DMS153 treated with DMSO at 0.1 percent for 48 hours (cell line): ENCODE results near the gene IFNA13.
"Not testable (repeated sequence)": the region's sequence is repeated elsewhere in the genome, so short reads cannot be mapped to it uniquely, and the experiment has no call there.

Experiments used
- DNase-seq: peaks from one replicate; lab custom pipeline; 2025; ENCODE audit not compliant: unreplicated experiment; lab: John Stamatoyannopoulos, UW

IFNA13 gene

GRCh38 chr9:21367957-21368356, at the start of gene IFNA13:
Gene IFNA13, minus strand, starts transcription at chr9:21368057. Its CDS starts 47 bp downstream, at chr9:21368010.
- no peak for DNase-seq

GRCh38 chr9:21415493-21416267, 47.8 kb upstream of the IFNA13 start:
- DNase-seq: no peak

DNA sequence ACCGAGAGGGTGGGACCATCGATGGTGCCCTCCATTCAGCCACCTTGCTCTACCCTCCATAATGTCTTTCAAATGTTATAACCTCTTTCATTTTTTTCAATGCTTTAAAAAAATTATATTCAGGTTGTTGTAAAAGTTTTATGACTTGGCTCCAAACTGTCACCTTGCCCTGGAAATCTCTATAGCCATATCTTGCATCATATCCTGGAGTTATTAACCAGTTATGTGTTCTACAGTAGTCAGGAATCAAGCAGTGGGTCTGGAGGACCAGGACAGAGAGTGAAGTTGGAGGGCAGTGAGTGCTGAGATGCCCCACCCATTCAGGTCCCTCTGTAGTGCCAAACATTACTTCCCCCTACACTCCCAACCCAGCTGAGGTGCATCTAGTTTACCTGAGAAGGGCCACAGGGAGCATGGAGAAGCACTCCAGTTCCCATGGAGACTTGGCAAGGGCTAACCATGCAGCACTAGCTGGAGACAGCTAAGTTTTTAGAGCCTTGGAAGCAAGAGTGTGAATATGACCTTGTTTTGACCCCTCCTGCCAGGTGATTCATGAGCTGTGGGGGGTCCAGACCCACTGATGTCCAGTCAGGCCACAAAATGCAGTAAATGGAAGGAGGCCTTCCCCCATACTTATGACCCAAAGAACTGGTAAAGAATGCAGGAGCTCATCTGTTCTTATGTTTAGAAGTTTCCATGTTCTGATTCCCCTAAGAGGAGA, 46.5 kb upstream of the IFNA13 start:
- DNase-seq: no peak

GRCh38 chr9:21413624-21414023, 45.8 kb upstream of the IFNA13 start:
- no peak for DNase-seq

DNA sequence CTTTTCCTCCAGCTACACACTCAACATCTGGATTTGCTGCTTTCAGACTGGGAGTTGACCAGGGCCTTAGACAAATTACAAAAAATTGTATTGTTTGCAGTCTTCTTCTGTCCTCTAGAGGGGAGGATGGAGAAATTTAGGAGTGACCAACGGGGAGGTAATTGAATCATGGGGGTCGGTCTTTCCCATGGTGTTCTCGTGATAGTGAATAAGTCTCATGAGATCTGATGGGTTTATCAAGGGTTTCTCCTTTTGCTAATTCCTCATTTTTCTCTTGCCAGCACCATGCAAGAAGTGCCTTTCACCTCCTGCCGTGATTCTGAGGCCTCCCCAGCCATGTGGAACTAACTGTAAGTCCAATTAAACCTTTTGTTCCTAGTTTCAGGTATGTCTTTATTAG, 45.3 kb upstream of the IFNA13 start:
- DNase-seq: no peak

GRCh38 chr9:21412107-21412506, 44.2 kb upstream of the IFNA13 start:
- DNase-seq: no peak

DNA sequence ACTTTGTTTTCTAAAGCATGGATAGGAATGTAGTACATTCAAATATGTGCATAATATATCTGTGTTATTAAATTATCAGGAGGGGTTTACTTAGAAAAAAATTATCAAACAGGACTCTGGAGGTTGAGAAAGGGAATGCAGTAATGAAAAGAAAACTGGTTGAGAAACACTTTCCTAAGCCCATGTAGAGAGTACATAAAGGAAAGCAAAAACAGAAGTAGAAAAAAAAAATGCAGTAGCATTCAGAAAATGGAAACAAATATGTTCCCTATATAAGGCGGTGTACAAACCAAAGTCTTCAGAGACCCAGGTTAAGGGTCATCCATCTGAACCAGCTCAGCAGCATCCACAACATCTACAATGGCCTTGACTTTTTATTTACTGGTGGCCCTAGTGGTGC, 41.0 kb upstream of the IFNA13 start, which contains the start of gene IFNA8:
Gene IFNA8, plus strand, starts transcription at position 301 of the 400 bp plus-strand sequence. Its CDS starts 60 bp downstream, at position 361.
- no peak for DNase-seq

GRCh38 chr9:21404146-21404545, 36.3 kb upstream of the IFNA13 start:
- DNase-seq: no peak

DNA sequence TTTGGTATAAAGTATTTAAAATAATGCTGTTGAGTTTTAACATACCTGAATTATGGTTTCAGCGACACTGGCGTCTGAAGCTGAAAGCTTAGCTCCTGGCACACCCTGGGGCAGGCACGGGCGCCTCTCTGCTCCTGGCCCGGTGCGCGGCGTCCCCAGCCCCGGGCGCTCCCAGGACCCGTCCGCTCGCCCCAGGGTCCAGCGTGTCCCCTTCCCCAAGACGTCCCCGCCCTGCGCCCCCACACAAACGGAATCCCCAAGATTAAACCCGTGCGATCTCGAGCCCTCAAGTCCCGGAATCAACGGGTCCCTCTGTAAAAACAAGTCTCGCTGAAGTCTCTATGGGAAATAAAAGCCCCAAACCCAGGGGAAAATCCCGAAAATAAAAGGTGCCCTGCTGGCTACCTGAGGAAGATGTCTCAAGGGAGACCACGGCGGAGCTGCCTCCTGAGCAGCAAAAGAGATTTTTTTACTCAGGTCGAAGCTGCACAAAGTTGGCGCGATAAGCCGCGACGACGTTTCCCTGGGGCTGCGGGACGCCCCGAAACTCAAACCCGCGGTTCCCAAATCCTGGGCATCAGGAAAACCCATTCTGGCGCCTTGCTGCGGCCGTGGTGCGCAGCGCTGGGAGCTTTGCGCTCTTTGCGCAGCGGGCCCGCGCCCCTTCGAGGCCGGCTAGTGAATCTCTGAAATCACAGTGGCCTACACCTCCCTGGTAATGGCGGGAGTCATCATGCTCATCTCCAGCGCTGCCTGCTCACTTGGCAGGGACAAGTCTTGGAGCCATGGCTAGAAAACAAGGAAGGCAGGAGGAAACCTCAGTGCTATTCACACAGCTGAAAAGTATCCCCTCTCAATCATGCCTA, 34.8 kb upstream of the IFNA13 start:
- DNase-seq: no peak

DNA sequence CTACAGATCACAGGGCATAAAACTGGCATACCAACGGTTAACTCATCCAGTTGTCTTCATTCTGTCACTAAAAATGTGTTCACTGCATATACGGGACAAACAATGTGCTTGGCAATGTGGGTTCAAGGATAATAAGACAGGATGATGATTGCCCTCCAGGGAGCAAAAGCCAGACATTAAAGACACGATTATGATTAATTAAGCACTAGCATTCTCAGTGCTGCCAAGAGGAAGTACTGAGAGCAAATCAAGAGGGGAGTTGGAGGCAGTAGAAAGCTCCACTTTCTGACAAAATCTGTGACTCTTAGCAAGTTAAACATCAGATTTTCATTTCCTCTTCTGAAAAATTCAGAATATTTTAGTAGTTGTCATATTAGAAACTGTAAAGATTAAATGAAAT, 32.1 kb upstream of the IFNA13 start:
- no peak for DNase-seq

GRCh38 chr9:21398955-21399489, 31.2 kb upstream of the IFNA13 start:
- no peak for DNase-seq

DNA sequence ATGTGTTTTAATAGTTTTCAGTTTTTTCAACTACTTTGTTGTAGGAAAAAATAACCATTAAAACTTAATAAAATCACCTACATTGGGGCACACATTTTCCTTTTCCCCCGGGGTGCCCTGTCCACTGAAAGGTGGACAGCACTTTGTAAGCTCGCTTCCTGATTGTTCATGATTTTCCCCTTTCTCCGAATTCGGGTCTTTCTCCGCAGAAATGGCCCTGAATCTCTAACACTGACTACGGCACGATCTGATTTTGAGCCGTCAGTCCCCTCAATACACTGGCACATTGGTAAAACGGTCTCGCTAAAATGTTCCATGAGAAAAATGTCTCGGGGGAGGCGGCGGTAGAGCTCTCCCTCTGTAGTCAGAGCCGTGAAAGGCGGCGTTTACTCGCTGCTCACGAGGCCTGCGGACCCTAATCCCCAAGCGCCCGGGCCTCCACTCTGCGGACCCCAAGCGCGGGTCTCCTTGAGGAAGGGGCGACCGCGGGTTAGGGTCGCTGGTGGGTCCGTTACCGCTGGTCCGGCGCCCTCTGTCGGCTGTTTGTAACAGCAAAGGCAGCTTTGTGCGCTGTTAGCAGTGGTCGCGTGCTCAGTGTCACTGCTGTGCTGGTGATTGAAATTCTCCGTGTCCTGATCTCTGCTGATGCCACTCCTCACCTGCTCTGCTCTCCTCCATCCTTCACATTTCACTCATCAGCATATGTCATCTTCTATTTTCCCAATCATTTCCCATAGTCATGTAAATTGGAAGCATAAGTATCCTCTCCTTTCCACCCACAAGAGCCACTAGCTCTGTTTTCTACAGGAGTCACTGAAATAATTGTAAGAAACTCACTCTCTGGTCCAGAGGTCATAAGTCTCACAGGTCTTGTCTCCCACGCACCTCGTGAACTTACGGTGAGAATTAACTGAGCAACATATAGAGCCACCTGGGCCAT, 28.2 kb upstream of the IFNA13 start:
- DNase-seq: no peak

DNA sequence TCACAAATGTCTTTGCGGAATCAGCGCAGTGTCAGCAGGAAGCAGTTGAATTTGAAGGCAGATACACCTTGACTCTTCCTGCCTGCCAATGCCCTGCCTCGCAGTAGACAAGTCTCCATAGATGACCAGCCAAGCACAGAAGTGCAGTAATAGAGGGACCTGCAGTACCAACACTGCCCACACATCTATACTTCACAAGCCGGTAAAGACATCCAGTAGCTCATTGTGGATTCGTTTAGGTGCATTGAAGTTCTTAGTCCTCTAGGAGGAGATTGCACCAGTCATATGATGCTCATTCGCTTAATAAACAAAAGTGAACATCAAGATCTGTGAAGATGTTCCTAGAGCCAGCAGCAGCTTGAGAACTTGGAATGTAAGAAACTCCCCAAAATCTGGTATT, 24.4 kb upstream of the IFNA13 start:
- no peak for DNase-seq

GRCh38 chr9:21385131-21385670, 17.3 kb upstream of the IFNA13 start, which contains the start of gene IFNA2:
Gene IFNA2, minus strand, starts transcription at chr9:21385398. Its CDS starts 69 bp downstream, at chr9:21385329.
- no peak for DNase-seq

DNA sequence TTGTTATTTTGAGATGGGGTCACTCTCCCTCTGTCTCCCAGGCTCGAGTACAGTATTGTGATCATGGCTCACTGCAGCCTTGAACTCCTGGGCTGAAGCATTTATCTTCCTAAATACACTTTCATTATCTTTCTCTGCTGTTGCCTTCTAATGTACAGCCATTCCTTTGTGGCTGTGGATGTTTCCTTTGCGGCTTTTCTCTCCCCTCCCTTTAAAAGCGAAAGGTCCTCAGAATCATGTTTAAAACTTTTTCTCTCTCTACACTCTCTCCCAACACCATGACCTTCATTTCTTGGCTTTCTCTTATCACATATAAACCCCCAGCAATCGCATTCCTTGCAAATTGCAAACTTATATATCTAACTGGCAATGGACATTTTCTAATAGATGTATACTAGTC, 15.8 kb upstream of the IFNA13 start:
- DNase-seq: no peak

DNA sequence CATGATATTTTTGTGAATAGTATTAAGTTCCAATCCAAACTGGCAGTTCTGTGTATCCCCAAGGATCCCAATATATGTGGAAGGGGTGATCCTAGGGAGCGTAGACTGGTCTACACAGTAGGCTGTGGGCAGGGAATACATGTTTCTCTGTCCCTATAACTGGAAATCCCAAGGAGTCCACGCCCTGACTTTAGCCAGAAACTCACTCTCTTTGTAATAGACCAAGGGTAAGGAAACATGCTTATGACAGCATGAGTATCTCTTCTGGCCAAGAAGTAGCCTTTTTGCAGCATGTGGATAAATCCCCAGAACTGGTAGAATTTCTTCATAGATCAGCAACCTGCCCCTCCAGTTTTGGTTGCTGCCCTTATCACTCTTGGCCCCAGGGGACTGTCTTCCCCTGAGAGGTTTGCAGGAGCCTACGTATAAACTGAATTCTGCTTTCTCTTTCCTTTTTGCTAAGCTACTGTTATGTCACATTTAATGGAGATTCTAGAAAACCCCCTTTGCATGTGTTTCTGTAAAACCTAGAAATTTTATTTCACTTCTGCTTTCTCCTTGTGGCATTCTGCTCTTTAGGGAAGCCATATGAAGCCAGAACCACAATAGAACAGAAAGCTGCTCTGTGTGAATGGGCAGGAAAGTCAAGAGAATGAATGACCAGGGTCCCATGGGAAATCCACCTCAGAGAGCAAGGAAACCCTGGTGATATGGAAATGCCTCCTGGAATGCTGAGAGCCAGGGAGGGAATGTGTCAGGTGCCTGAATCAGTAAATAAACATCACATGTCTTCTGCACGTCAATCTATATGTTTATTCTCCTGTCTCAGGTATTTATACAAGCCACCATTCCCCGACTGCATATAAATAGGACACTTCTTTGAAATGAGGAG, 13.8 kb upstream of the IFNA13 start:
- peak; percentile 29 for DNase-seq

- not testable (repeated sequence) for DNase-seq
Observed at GRCh38 chr9:21371467-21371866, 3.6 kb upstream of the IFNA13 start.

- DNase-seq: not testable (repeated sequence)
Observed at GRCh38 chr9:21367169-21367568, 688 bp downstream of the IFNA13 start.

GRCh38 chr9:21362287-21362686, 5.6 kb downstream of the IFNA13 start:
- DNase-seq: no peak
